ENCODE measurements around the gene EIPR1. TPM values are rescaled to one million over a fixed set of nuclear protein-coding genes. Genes with fewer than 3 reads are reported as not detected.

Gene EIPR1
- total and polyA plus RNA-seq, 2 of the 13 experiments (the other 11 are each of a cell fraction or from before 2014, with no cell fraction given), result 70.0 to 96.3 TPM

GRCh38 chr2:3355951-3356569 is 21.6 kb downstream of the EIPR1 start (continued):
- TF ChIP-seq AFF4 (CRISPR knock-in tag; IDR thresholded peaks at IDR 0.05) (no peak), SCMH1 (CRISPR knock-in tag; IDR thresholded peaks at IDR 0.05; ENCODE audit: borderline replicate concordance) (no peak), ATF6 (CRISPR knock-in tag; conservative IDR thresholded peaks at IDR 0.05) (no peak), ZNF704 (CRISPR knock-in tag; IDR thresholded peaks at IDR 0.05; ENCODE audit: borderline replicate concordance) (no peak), PLSCR1 (CRISPR knock-in tag; IDR thresholded peaks at IDR 0.05; ENCODE audit: borderline replicate concordance) (no peak), ZNF761 (CRISPR knock-in tag; conservative IDR thresholded peaks at IDR 0.05) (no peak), CHD4 (IDR thresholded peaks at IDR 0.05; ENCODE audit: borderline replicate concordance, low read length) (no peak)

Data from HepG2 (cell line).